Parathyroid adenoma (tissue), 2 donors: ENCODE data around the gene FAM25C.
"Not testable (repeated sequence)": the region's sequence is repeated elsewhere in the genome, so short reads cannot be mapped to it uniquely, and the experiment has no call there.

ENCODE experiments used
- H2AFZ ChIP-seq: fragments of 300-600 bp; sonication (generic); one replicate; pipeline ENCODE4 v1.7.0; 2017; ENCODE audit warnings: antibody characterized with exemption, mild to moderate bottlenecking
- H3K27ac ChIP-seq: fragments of 300-600 bp; sonication (generic); one replicate; pipeline ENCODE4 v1.7.0; 2017
- H3K27me3 ChIP-seq: fragments of 300-600 bp; sonication (generic); one replicate; pipeline ENCODE4 v1.7.0; 2017; ENCODE audit warnings: low read length; ENCODE audit not compliant: control insufficient read depth, insufficient read depth
- H3K36me3 ChIP-seq: fragments of 300-600 bp; sonication (generic); one replicate; pipeline ENCODE4 v1.7.0; 2017; ENCODE audit warnings: low read length; ENCODE audit not compliant: control insufficient read depth, insufficient read depth
- H3K4me1 ChIP-seq: fragments of 300-600 bp; sonication (generic); one replicate; pipeline ENCODE4 v1.7.0; 2017; ENCODE audit warnings: control low read depth
- H3K4me2 ChIP-seq: fragments of 300-600 bp; sonication (generic); one replicate; pipeline ENCODE4 v1.7.0; 2017; ENCODE audit warnings: low read length
- H3K4me3 ChIP-seq: fragments of 300-600 bp; sonication (generic); one replicate; pipeline ENCODE4 v1.7.0; 2017; ENCODE audit warnings: low read depth, low read length
- H3K79me2 ChIP-seq: fragments of 300-600 bp; sonication (generic); one replicate; pipeline ENCODE4 v1.7.0; 2017; ENCODE audit warnings: control low read depth
- H3K9ac ChIP-seq: fragments of 300-600 bp; sonication (generic); one replicate; pipeline ENCODE4 v1.7.0; 2017; ENCODE audit warnings: mild to moderate bottlenecking
- H3K9me3 ChIP-seq: fragments of 300-600 bp; sonication (generic); one replicate; pipeline ENCODE4 v1.7.0; 2017; ENCODE audit warnings: low read length; ENCODE audit not compliant: control insufficient read depth
- TF ChIP-seq, protein P1 (sequence below): fragments of 300-600 bp; sonication (generic); IDR thresholded peaks from one replicate; pipeline ENCODE4 v1.7.0; 2017; ENCODE audit warnings: antibody characterized with exemption, mild to moderate bottlenecking
- donor health status: primary hyperparathyroidism.

FAM25C gene

GRCh38 chr10:47986413-47987230 is 13.0 kb downstream of the FAM25C start:
- H3K4me2 ChIP-seq, H3K36me3 ChIP-seq, H3K27ac ChIP-seq, H3K4me1 ChIP-seq, H3K27me3 ChIP-seq, H3K9me3 ChIP-seq, H3K4me3 ChIP-seq, H3K9ac ChIP-seq, H3K79me2 ChIP-seq: not testable (repeated sequence)
- TF ChIP-seq, protein P1, sequence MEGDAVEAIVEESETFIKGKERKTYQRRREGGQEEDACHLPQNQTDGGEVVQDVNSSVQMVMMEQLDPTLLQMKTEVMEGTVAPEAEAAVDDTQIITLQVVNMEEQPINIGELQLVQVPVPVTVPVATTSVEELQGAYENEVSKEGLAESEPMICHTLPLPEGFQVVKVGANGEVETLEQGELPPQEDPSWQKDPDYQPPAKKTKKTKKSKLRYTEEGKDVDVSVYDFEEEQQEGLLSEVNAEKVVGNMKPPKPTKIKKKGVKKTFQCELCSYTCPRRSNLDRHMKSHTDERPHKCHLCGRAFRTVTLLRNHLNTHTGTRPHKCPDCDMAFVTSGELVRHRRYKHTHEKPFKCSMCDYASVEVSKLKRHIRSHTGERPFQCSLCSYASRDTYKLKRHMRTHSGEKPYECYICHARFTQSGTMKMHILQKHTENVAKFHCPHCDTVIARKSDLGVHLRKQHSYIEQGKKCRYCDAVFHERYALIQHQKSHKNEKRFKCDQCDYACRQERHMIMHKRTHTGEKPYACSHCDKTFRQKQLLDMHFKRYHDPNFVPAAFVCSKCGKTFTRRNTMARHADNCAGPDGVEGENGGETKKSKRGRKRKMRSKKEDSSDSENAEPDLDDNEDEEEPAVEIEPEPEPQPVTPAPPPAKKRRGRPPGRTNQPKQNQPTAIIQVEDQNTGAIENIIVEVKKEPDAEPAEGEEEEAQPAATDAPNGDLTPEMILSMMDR = peak; percentile 7
- H2AFZ ChIP-seq = peak overlapping the region; percentile 33

DNA sequence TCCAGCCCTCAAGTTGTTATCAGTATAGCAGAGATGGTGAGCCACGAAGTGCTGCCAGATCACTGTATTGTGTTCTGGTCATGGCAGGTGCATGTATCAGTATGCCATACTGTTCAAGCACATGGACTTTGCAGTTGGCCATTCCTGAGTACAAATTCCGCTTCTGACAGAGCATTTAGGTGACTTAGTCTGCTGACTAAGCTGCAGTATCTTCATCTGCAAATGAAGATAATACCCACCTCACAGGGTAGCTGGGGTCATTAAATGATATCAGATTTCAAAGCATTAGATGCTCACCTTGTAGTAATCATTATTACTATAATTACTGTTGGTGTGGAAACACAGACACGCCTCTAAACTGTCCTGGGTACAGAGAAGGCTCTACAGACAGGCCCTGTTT is 24.2 kb downstream of the FAM25C start:
- not testable (repeated sequence) for H3K27me3 ChIP-seq, H3K79me2 ChIP-seq, H3K4me3 ChIP-seq

DNA sequence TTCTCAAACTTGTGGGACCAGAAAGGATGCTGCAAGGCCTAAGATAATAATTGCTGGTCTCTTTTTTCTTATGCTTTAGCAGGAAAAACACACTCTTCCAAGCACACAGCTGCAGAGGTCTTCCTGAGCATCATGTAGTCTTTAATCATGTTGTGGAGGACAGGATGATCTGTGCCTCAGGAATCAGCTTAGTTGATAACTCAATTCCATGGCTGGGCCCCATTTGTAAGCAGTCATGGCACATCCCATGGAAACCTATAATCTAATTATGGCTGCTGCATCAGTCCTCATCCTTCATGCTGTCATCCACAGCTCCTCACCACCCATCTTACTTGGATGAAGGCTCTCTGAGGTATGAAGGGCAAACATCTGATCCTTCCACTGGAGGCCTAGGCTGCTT is 26.5 kb downstream of the FAM25C start:
- H3K4me3 ChIP-seq, H3K9ac ChIP-seq, H3K9me3 ChIP-seq, H3K36me3 ChIP-seq, H3K4me2 ChIP-seq, H3K27ac ChIP-seq, H3K79me2 ChIP-seq, H3K27me3 ChIP-seq, H2AFZ ChIP-seq, H3K4me1 ChIP-seq: not testable (repeated sequence)

More for the DNA sequence above, 24.2 kb downstream of the FAM25C start:
- not testable (repeated sequence) for H3K9ac ChIP-seq, H3K9me3 ChIP-seq, H3K36me3 ChIP-seq, H3K4me1 ChIP-seq, H3K4me2 ChIP-seq, H3K27ac ChIP-seq, H2AFZ ChIP-seq

DNA sequence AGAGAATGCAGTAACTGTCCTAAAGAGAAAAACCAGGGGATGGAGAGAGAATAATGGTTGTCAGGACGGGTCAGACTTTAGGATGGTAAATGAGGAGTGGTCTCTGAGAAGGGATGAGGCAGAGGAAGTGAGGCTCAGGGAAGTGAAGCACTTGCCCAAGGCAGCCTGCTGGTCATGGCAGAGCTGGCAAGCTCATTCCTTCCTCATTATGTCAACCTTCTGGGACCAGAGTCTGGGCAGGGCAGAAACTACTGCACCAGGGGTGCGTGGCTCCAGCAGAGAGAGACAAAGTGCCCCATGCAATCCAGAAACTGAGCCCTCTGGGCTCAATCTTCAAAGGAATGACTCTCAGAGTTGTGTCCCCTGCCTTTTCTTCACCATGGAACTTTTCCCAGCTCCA is 27.5 kb downstream of the FAM25C start:
- H3K4me1 ChIP-seq, H3K4me2 ChIP-seq, H3K27ac ChIP-seq: not testable (repeated sequence)

GRCh38 chr10:47971598-47971997 is 28.0 kb downstream of the FAM25C start:
- H3K27me3 ChIP-seq, H3K9me3 ChIP-seq, H3K4me1 ChIP-seq, H3K27ac ChIP-seq, H2AFZ ChIP-seq, H3K4me3 ChIP-seq, H3K4me2 ChIP-seq, H3K79me2 ChIP-seq, H3K36me3 ChIP-seq, H3K9ac ChIP-seq: not testable (repeated sequence)

More for the DNA sequence above, 27.5 kb downstream of the FAM25C start:
- not testable (repeated sequence) for H3K9me3 ChIP-seq, H3K79me2 ChIP-seq, H3K9ac ChIP-seq, H3K36me3 ChIP-seq, H3K4me3 ChIP-seq, H3K27me3 ChIP-seq, H2AFZ ChIP-seq

- not testable (repeated sequence) for H3K27ac ChIP-seq, H3K9ac ChIP-seq, H2AFZ ChIP-seq, H3K9me3 ChIP-seq, H3K4me1 ChIP-seq, H3K4me2 ChIP-seq, H3K27me3 ChIP-seq, H3K36me3 ChIP-seq, H3K79me2 ChIP-seq, H3K4me3 ChIP-seq
These were observed 29.5 kb downstream of the FAM25C start for GRCh38 chr10:47970047-47970446.

DNA sequence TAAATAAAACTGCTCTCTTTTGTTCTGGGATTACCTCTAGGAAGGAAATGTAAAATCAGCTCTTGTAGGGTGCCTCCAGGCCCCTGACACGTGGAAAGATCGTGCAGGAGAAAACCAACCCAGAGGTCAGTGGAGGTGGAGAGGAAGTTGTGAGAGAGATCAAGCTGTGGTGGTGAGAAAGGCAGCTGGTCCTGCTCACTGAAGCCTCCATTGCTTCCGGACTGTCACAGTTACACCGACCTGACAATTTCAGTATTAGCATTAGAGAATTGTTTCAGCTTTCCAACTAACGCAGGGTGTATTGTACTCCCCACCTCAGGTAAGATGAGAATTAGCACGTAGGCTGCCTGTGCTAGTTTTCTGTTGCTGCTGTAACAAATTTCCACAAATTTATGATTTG is 30.6 kb downstream of the FAM25C start:
- not testable (repeated sequence) for H3K79me2 ChIP-seq, H2AFZ ChIP-seq, H3K9ac ChIP-seq, H3K27me3 ChIP-seq, H3K36me3 ChIP-seq, H3K4me1 ChIP-seq, H3K27ac ChIP-seq, H3K9me3 ChIP-seq, H3K4me2 ChIP-seq, H3K4me3 ChIP-seq

DNA sequence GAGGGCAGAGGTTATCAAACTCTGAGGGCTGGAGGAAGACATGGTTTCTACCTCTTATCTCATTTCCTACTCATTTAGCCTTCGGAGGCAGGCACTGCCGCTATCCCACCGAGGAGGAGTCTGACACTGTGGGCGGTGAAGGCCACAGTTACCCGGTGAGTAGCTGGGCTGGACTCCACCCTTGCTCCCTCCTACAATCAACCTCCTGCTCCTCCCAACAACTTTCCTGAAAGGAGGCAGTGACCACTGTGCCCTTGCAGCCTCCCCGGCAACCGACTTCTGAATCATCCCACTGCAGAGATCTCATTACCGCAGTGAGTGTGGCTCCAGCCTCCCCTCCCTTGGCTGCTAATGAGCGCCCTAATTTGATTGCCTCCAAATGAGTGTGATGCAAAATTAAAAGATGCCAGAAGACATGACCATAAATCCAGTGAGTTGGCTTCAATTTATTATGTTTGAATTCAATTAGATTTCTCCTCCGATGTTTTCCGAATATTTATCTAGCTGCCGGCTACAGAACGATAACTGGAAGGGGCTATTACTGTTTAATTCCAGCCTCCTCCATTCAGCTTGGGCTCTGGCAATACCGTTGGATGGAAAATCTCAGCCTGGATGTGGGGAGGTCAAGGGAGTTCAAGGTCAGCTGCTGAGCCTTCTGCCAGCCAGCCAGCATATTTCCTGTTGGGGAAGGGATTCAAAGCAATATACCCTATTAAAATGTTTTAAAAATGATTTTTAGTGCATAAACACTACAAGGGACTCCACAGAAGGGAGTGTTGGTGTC is 35.1 kb downstream of the FAM25C start:
- H3K4me1 ChIP-seq, H3K79me2 ChIP-seq, H3K27me3 ChIP-seq, H2AFZ ChIP-seq, H3K4me2 ChIP-seq, H3K9ac ChIP-seq, H3K27ac ChIP-seq, H3K9me3 ChIP-seq, H3K36me3 ChIP-seq, H3K4me3 ChIP-seq: not testable (repeated sequence)

GRCh38 chr10:47962785-47963184 is 36.8 kb downstream of the FAM25C start:
- H3K79me2 ChIP-seq, H3K9ac ChIP-seq, H3K4me1 ChIP-seq, H3K27ac ChIP-seq, H2AFZ ChIP-seq, H3K36me3 ChIP-seq, H3K4me3 ChIP-seq, H3K4me2 ChIP-seq, H3K9me3 ChIP-seq, H3K27me3 ChIP-seq: not testable (repeated sequence)

- not testable (repeated sequence) for H3K36me3 ChIP-seq, H3K27ac ChIP-seq, H3K4me2 ChIP-seq, H3K9me3 ChIP-seq, H3K4me1 ChIP-seq, H3K27me3 ChIP-seq, H3K9ac ChIP-seq, H3K4me3 ChIP-seq, H3K79me2 ChIP-seq, H2AFZ ChIP-seq
These were observed 38.9 kb downstream of the FAM25C start for GRCh38 chr10:47960699-47961098.
